Osteoblast (primary cell): Measurements from ENCODE around the gene TMEM132A. TPM values are rescaled to one million over a fixed set of nuclear protein-coding genes. Genes with fewer than 3 reads are reported as not detected.

Source experiments
- DNase-seq: peaks from one replicate; pipeline ENCODE4 v3.0.0; 2011; ENCODE audit warnings: low spot score, mixed read lengths; ENCODE audit not compliant: insufficient read length; ENCODE audit errors: missing footprints
- H2AFZ ChIP-seq: 2 replicates; pipeline ENCODE4 v1.6.0; 2011; ENCODE audit warnings: mild to moderate bottlenecking, low read length
- H3K27ac ChIP-seq: 2 replicates; pipeline ENCODE4 v1.5.1; 2011; ENCODE audit warnings: mild to moderate bottlenecking, low read depth, low read length, moderate library complexity
- H3K27me3 ChIP-seq: 2 replicates; pipeline ENCODE4 v1.6.0; 2012; ENCODE audit warnings: mild to moderate bottlenecking, control low read depth, inconsistent platforms, low read length, moderate library complexity; ENCODE audit not compliant: insufficient read depth
- H3K36me3 ChIP-seq: 2 replicates; pipeline ENCODE4 v1.5.1; 2011; ENCODE audit warnings: mild to moderate bottlenecking, low read length, control low read depth, moderate library complexity; ENCODE audit not compliant: insufficient read depth
- H3K4me1 ChIP-seq: 2 replicates; pipeline ENCODE4 v1.5.1; 2011; ENCODE audit warnings: mild to moderate bottlenecking, low read length, control low read depth, moderate library complexity; ENCODE audit not compliant: insufficient read depth
- H3K4me2 ChIP-seq: 2 replicates; pipeline ENCODE4 v1.6.0; 2011; ENCODE audit warnings: mild to moderate bottlenecking, low read length; ENCODE audit not compliant: insufficient read depth
- H3K4me3 ChIP-seq: fragments of 200-600 bp; sonication (generic); 3 replicates; pipeline ENCODE4 v1.5.1; 2012; ENCODE audit warnings: mild to moderate bottlenecking, low read length, inconsistent platforms; ENCODE audit not compliant: insufficient read depth
- H3K79me2 ChIP-seq: 2 replicates; pipeline ENCODE4 v1.6.0; 2012; ENCODE audit warnings: mild to moderate bottlenecking, low read length, control low read depth, inconsistent platforms; ENCODE audit not compliant: insufficient read depth
- H3K9me3 ChIP-seq: 2 replicates; pipeline ENCODE4 v1.5.1; 2011; ENCODE audit warnings: low read depth, low read length, control low read depth
- H4K20me1 ChIP-seq: 2 replicates; pipeline ENCODE4 v1.6.0; 2012; ENCODE audit warnings: mild to moderate bottlenecking, low read length, control low read depth; ENCODE audit not compliant: insufficient read depth
- total RNA-seq: library from RNA; depleted of rRNA; stranded (reverse); fragments of >200 nt; gene quantifications from 2 replicates; pipeline ENCODE4 v1.2.3, GENCODE V29; 2012
- TF ChIP-seq, protein P1 (sequence below): IDR thresholded peaks from 2 replicates; pipeline ENCODE4 v1.5.1; 2011; ENCODE audit warnings: mild to moderate bottlenecking, low read depth, low read length, moderate library complexity; ENCODE audit errors: extremely low read depth

Gene TMEM132A
- total RNA-seq, 1 donor = 19.5 TPM

GRCh38 chr11:60964801-60965200 lies 40.5 kb downstream of the TMEM132A start:
- no peaks in the 10 kb centered on the region for H3K36me3 ChIP-seq
- H3K4me3 ChIP-seq = no peak overlapping the region
- H3K9me3 ChIP-seq = no peaks in the 10 kb centered on the region
- no peak overlapping the region for H3K4me2 ChIP-seq
- no peaks in the 10 kb centered on the region for H4K20me1 ChIP-seq
- no peak overlapping the region for H2AFZ ChIP-seq
- no peak overlapping the region for H3K27ac ChIP-seq
- TF ChIP-seq, protein P1, sequence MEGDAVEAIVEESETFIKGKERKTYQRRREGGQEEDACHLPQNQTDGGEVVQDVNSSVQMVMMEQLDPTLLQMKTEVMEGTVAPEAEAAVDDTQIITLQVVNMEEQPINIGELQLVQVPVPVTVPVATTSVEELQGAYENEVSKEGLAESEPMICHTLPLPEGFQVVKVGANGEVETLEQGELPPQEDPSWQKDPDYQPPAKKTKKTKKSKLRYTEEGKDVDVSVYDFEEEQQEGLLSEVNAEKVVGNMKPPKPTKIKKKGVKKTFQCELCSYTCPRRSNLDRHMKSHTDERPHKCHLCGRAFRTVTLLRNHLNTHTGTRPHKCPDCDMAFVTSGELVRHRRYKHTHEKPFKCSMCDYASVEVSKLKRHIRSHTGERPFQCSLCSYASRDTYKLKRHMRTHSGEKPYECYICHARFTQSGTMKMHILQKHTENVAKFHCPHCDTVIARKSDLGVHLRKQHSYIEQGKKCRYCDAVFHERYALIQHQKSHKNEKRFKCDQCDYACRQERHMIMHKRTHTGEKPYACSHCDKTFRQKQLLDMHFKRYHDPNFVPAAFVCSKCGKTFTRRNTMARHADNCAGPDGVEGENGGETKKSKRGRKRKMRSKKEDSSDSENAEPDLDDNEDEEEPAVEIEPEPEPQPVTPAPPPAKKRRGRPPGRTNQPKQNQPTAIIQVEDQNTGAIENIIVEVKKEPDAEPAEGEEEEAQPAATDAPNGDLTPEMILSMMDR = no peak
- peaks cover 27% of the 10 kb centered on the region for H3K27me3 ChIP-seq
- no peak for DNase-seq
- H3K79me2 ChIP-seq = no peaks in the 10 kb centered on the region
- no peaks in the 10 kb centered on the region for H3K4me1 ChIP-seq

- Histone ChIP-seq H2AFZ (no peak overlapping the region), H3K9me3 (no peaks in the 10 kb centered on the region), H3K79me2 (no peaks in the 10 kb centered on the region), H4K20me1 (no peaks in the 10 kb centered on the region), H3K27ac (no peak overlapping the region), H3K4me1 (no peaks in the 10 kb centered on the region), H3K27me3 (peaks cover 18% of the 10 kb centered on the region), H3K4me2 (no peak overlapping the region), H3K36me3 (no peaks in the 10 kb centered on the region), H3K4me3 (no peak overlapping the region)
- no peak for DNase-seq
- TF ChIP-seq, protein P1 = no peak
These were observed 42.6 kb downstream of the TMEM132A start for GRCh38 chr11:60966890-60967289.

DNA sequence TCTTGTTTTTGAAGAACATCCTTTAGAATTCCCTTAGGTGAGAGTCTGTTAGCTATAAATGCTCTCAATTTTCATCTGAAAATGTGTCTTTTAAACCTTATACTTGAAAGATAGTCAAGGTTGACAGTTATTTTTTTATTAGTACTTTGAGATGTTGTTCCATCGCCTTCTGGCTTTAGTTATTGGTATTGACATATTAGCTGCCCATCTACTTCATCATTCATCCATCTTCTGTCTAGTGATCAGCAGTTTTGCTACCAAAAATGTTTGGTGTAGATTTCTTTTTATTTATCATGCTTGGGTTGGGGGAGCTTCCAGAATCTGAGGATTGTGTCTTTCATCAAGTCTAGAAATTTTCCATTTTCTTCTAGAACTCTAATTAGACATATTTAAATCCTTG lies 44.0 kb downstream of the TMEM132A start:
- Histone ChIP-seq H3K36me3 (no peaks in the 10 kb centered on the region), H3K4me3 (no peak overlapping the region)

GRCh38 chr11:60970369-60970774 lies 46.1 kb downstream of the TMEM132A start:
- peaks cover 15% of the 10 kb centered on the region for H3K27me3 ChIP-seq
- no peaks in the 10 kb centered on the region for H3K36me3 ChIP-seq
- H3K79me2 ChIP-seq = no peaks in the 10 kb centered on the region
- H3K4me3 ChIP-seq = no peak overlapping the region
- no peaks in the 10 kb centered on the region for H4K20me1 ChIP-seq
- H3K9me3 ChIP-seq = no peaks in the 10 kb centered on the region
- H3K4me1 ChIP-seq = no peaks in the 10 kb centered on the region
- no peak overlapping the region for H2AFZ ChIP-seq
- no peak overlapping the region for H3K27ac ChIP-seq
- H3K4me2 ChIP-seq = no peak overlapping the region
- peak; percentile 93 for DNase-seq
- TF ChIP-seq, protein P1 = peak; percentile 87

More for the DNA sequence above, 44.0 kb downstream of the TMEM132A start:
- Histone ChIP-seq H3K79me2 (no peaks in the 10 kb centered on the region), H3K4me2 (no peak overlapping the region), H3K27ac (no peak overlapping the region), H3K4me1 (no peaks in the 10 kb centered on the region), H2AFZ (no peak overlapping the region), H4K20me1 (no peaks in the 10 kb centered on the region), H3K9me3 (no peaks in the 10 kb centered on the region), H3K27me3 (peaks cover 15% of the 10 kb centered on the region)
- TF ChIP-seq, protein P1 = no peak
- DNase-seq = no peak
